ENCODE measurements around the gene SLC25A12.

The SLC25A12 gene

GRCh38 chr2:171798156-171798820, 95.8 kb downstream of the SLC25A12 start:
- Histone ChIP-seq H4K20me1 (ENCODE audit: insufficient read depth, low read length) (no peaks in the 10 kb centered on the region), H3K4me1 (ENCODE audit: insufficient read depth, low read length) (no peaks in the 10 kb centered on the region), H3K36me3 (ENCODE audit: insufficient read depth, low read length) (peaks cover 17% of the 10 kb centered on the region; the same call in 1 of the 2 replicates), H3K27ac (ENCODE audit: low read length) (no peak overlapping the region), H2AFZ (ENCODE audit: low read depth, low read length) (no peak overlapping the region), H3K4me3 (ENCODE audit: low read depth in 1 of 2, low read length in 2 of 2) (no peak overlapping the region), H3K9me3 (ENCODE audit: insufficient read depth, low read length, severe bottlenecking) (no peaks in the 10 kb centered on the region), H3K27me3 (ENCODE audit: insufficient read depth, low read length, poor library complexity) (no peaks in the 10 kb centered on the region), H3K4me2 (ENCODE audit: insufficient read depth, low read length) (no peak overlapping the region), H3K9ac (ENCODE audit: low read depth, low read length) (no peak overlapping the region), H3K79me2 (ENCODE audit: insufficient read depth, low read length) (no peaks in the 10 kb centered on the region)
- no peak for DNase-seq
- TF ChIP-seq CTCF (IDR thresholded peaks at IDR 0.05; ENCODE audit: borderline replicate concordance, extremely low read depth, low read length, poor library complexity, severe bottlenecking) (no peak), EZH2 (IDR thresholded peaks at IDR 0.05; ENCODE audit: borderline replicate concordance, low read depth, low read length, severe bottlenecking) (no peak)
- no peak for ATAC-seq (ENCODE audit: insufficient read depth, low read depth)

DNA sequence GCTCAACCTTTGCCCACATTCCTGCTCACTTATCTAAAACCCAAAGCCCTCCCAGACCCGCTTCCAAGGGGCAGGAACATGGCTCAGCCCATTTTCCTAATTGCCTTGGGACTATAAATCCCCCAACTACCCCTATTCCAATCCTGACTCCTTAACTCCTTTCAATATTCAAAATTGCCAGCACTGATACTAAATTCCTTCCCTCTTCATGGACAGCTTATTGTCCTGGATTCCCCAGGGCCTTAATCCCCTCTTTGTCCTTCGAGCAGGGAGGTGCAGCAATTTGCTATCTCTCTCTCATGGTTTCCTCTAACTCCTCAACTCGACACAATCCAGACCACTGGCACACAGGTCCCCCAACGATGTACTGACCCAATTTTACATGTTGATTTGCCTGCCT, 99.1 kb downstream of the SLC25A12 start:
- Histone ChIP-seq H2AFZ (ENCODE audit: low read depth, low read length) (no peak overlapping the region), H3K9ac (ENCODE audit: low read depth, low read length) (no peak overlapping the region), H3K36me3 (ENCODE audit: insufficient read depth, low read length) (peaks cover 45% of the 10 kb centered on the region), H3K79me2 (ENCODE audit: insufficient read depth, low read length) (no peaks in the 10 kb centered on the region), H3K4me3 (ENCODE audit: low read depth in 1 of 2, low read length in 2 of 2) (no peak overlapping the region), H3K4me2 (ENCODE audit: insufficient read depth, low read length) (no peak overlapping the region), H3K27ac (ENCODE audit: low read length) (no peak overlapping the region), H3K9me3 (ENCODE audit: insufficient read depth, low read length, severe bottlenecking) (no peaks in the 10 kb centered on the region), H4K20me1 (ENCODE audit: insufficient read depth, low read length) (no peaks in the 10 kb centered on the region), H3K27me3 (ENCODE audit: insufficient read depth, low read length, poor library complexity) (no peaks in the 10 kb centered on the region), H3K4me1 (ENCODE audit: insufficient read depth, low read length) (no peaks in the 10 kb centered on the region)
- DNase-seq (no peak), ATAC-seq (ENCODE audit: insufficient read depth, low read depth) (no peak)
- TF ChIP-seq EZH2 (IDR thresholded peaks at IDR 0.05; ENCODE audit: borderline replicate concordance, low read depth, low read length, severe bottlenecking) = no peak
- no peak for TF ChIP-seq CTCF (IDR thresholded peaks at IDR 0.05; ENCODE audit: borderline replicate concordance, extremely low read depth, low read length, poor library complexity, severe bottlenecking)

DNA sequence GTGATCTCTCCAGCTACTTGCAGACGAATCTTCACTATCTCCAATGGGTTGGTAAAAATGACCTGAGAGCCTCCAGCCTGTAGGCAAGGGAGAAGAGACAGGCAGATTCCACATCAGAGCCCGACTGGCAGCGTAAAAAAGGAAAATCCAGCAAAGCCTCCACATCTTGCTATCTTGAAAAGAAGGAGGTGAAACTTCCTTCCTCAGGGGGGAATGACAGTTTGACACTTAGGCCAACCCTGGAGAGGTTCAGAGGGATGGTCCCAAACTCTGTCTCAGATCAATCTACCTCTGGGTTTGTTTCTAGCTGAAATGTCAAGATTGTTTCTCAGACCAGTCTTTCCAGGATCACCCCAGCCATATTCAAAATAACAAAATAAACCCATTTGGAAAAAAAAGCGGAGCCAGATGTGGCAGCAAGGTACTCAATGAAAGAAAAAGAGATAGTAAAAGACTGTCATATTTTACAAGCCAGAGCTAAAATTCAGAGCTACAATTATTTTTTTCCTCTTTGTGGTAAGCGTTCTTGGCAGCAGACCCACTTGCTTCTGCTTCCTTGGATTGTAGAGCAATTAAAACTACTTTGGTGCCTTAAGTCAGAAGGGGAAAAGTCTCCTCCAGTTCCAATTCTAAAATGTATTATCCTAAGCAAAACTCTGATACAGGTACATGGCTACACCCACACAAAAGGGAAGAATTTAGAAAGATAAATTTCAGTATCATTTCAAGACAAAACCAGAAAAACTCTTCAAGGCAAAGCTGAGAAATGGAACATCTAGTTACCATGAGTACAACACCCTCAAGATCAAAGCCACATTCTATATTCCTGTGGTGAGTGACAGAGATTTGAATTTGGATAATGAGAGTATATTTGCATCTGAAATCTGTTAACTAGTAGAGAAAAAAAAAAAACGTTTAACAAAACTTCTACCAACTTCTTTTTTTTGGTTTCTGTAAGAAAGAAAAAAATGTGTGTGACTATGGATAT, 100.1 kb downstream of the SLC25A12 start:
- Histone ChIP-seq H3K36me3 (ENCODE audit: insufficient read depth, low read length) (peaks cover 46% of the 10 kb centered on the region), H3K9ac (ENCODE audit: low read depth, low read length) (no peak overlapping the region), H4K20me1 (ENCODE audit: insufficient read depth, low read length) (no peaks in the 10 kb centered on the region), H3K27me3 (ENCODE audit: insufficient read depth, low read length, poor library complexity) (no peaks in the 10 kb centered on the region), H3K9me3 (ENCODE audit: insufficient read depth, low read length, severe bottlenecking) (no peaks in the 10 kb centered on the region), H3K27ac (ENCODE audit: low read length) (no peak overlapping the region), H3K4me3 (ENCODE audit: low read depth in 1 of 2, low read length in 2 of 2) (no peak overlapping the region), H3K4me2 (ENCODE audit: insufficient read depth, low read length) (no peak overlapping the region), H2AFZ (ENCODE audit: low read depth, low read length) (no peak overlapping the region), H3K4me1 (ENCODE audit: insufficient read depth, low read length) (no peaks in the 10 kb centered on the region), H3K79me2 (ENCODE audit: insufficient read depth, low read length) (no peaks in the 10 kb centered on the region)
- TF ChIP-seq EZH2 (IDR thresholded peaks at IDR 0.05; ENCODE audit: borderline replicate concordance, low read depth, low read length, severe bottlenecking) = no peak
- no peak for TF ChIP-seq CTCF (IDR thresholded peaks at IDR 0.05; ENCODE audit: borderline replicate concordance, extremely low read depth, low read length, poor library complexity, severe bottlenecking)
- DNase-seq (no peak), ATAC-seq (ENCODE audit: insufficient read depth, low read depth) (no peak)

Data from DND-41 (cell line).